Activated CD8-positive, alpha-beta memory T cell treated with anti-CD3 and anti-CD28 coated beads for 48 hours (primary cell): Measurements from ENCODE around the gene HNMT.
A peak's percentile ranks its signal among the peaks of the same experiment; 100 is the strongest.
"Not testable (repeated sequence)": the region's sequence is repeated elsewhere in the genome, so short reads cannot be mapped to it uniquely, and the experiment has no call there.

Source experiments
- DNase-seq, 3 experiments: peaks; one replicate each; pipeline ENCODE4 v3.0.0-alpha.2; 2020; ENCODE audit warnings: low read depth in 2 of 3, low spot score in 2 of 3

The HNMT gene

DNA sequence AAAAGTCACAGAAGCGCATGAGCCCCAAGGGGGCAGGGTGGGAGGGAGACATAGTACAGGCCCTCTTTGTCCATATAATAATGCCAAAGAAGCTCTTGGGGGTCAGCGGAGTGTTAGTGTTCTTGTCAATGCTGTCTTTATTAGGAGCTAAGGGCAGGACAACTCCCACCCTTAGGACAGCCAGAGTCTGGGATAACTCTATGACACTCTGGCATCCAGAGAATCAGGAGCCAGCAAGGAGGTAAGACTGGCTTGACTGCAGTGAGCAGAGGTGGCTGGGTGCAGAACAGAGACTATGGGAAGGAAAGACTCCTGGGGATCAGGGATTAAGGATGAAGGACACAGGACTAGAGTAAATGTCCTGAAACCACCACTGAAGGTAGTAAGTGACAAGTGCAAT lies 19.0 kb upstream of the HNMT start:
- DNase-seq = no peak

DNA sequence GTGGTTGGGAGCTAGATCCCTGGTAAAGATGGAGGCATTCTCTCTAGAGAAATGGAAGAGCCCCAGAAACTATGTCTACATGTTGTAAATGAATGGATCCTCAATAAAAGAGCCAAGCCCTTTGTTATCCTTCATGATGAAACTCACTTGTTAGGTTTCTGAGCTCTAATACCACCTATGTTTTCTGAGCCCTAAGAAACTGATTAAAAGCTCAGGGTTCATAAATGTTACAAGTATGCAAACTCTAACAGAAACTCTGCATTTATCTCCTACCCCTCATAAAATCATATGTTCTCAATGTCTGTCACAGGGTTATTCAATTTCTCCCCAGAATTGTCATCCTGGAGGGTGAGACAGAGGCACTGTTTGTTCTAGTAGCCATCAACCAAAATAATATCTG lies 18.0 kb upstream of the HNMT start:
- DNase-seq = no peak

DNA sequence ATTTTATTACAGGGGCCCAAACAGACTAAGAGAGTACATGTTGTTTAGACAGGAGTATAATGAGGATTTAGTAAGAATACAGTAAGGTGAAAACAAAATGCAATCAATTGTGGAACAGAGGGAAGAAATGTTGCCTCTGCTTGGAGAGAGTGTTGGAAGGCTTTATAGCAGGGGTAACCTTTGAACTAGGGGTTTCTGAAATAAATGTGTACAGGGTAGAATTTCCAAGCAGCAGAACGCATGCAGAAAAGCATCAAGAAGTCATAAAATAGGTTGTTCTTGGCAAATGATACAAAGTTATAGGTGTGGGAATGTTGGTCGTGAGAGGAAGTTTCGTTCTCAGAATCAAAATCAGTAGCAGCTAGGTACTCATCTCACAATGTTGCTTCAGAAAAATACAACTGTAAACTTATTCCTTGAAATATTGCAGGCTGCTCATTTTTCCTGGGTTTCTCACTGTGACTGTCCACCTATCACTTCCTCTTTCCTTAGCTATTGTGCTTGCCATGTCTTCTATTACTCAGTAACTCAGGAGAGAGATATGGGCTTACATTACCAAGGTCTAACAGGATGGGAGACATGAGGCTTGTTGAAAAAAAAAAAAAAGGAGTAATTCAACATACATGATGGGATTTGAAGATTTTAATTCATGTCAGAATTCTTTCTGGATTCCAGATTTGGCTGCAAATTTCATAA lies 17.1 kb upstream of the HNMT start:
- no peak for DNase-seq

DNA sequence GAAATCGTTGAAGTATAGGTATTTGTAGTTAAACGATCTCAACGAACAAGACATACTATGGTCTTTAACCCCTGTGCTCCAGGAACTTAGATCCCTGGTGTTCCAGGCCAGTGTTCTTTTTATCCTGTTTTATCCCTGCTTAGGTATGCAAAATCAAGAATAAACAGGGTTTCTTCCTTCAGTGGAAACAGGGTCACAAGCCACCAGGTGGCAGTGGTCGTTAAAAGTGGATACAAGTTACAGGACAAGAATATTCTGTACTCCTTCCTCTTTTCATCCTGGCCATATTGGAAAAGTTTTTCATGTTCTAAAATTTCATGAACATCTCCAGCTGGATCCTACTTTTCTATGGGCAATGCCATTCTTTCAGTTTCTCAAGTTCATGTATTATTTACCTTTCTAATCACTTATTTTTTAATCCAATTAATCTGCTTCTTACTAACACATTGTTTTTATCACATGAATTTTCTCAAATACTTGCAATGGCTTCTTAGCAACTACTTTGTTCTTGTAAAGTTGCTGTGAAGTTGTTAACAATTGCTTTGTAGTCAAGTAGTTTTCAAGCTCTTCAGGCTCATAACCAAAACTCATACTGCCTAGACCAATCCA lies 16.4 kb upstream of the HNMT start:
- DNase-seq = peak in 1 of 3 experiments; percentile 1

DNA sequence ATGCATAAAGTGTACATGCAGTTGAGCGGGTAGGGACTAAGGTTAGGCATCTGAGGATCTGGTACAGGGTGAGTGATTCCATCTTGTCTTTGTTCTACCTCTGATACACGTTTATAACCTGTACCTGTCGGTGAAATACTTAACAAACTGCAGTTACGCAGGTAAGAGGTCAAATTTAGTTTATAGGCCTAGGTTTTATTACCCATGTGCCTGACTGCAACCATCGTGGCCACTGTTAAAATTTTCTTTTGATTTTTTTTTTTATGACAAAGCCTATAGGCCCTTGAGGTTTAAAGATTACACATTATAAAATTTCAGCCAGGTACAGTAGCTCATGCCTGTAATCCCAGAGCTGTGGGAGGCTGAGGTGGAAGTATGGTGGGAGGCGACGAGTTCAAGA lies 15.4 kb upstream of the HNMT start:
- DNase-seq = no peak

DNA sequence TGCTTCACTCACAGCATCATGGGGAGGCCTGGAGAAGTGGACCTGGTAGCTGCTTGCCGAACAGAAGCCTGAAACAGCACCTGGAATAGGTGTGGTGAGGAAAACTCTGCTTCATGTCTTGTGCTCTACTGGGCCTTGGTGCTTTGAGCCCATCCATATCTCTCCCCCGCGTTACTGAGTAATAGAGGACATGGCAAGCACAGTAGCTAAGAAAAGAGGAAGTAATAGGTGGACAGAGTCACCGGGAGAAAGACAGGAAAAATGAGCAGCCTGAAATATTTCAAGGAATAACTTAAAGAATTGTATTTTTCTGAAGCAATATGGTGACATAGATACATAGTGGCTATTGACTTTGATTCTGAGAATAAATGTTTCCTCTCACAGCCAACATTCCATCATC lies 14.0 kb upstream of the HNMT start:
- DNase-seq = no peak

DNA sequence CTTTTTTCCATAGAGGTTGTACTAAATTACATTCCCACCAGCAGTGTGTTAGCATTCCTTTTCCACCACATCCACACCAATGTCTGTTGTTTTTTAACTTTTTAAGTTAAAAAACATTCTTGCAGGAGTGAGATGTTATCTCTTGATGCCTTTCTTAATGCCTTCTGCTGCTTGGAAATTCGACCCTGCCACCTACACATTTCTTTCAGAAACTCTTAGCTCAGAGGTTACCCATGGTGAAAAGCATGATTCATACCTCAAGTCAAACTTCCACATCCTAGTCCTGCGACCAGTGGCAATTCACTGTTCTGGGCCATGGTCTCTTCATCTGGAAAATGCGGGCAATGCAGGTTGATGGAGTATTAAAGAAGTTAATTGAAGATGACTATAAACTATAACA lies 12.7 kb upstream of the HNMT start:
- DNase-seq = no peak

DNA sequence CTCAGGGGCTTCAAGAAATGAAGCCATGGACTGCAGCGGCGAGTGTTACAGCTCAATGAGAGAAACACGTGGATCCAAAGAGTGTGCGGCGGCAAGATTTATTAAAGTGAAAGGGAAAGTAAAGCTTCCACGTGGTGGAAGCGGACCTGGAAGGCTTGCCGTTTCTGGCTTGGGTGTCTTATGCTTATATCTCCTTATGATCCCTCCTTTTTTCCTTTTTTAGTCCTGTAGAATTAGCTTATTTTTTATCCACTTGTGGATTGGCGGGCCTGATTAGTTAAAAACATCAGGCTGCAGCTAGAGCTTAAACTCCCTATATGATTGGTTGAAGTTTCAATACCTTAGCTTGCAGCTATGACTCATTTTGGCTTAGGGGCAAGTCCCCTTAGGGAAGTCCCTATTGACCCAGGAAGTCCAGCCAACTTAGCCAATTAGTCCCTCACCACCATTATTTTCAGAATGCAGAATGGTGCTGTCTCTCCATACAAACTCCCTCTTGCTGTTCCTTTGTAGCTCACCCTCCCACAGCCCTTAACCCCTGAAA lies 11.6 kb upstream of the HNMT start:
- no peak for DNase-seq

DNA sequence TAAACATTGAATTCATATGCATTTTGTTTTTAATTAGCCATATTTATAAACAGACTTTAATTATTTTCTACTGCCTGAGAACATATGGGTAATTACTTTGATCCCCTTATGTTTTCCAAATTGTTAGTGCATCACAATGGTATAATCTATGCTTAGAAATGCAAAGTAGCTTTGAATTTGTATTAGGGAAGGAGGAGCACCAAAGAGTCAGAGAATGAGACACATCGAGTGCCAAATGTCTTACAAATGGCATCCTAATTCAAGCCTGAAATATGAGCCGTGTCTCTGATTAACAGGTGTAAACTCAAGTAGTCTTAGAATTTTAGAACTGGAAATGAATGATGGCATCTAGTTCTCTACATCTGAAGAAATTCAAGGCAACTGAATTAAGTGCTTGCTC lies 8.7 kb upstream of the HNMT start:
- DNase-seq = no peak

DNA sequence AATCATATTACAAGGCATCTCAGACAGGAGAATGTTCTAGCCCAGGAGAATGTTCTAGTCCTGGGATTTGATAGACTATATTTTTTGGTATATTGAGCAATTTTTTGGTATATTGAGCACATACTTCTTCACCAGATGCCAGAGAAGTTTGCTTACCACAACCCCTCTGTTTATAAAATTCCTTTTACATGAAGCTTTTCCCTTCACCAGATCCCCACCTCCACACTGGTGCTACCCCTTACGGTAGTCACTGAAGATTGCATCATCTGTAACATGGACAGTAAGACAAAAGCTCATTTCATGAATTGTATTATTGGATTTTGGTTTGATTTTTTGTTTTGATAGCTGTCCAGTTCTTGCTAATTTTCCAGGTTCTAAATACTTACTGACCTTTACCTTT lies 7.2 kb upstream of the HNMT start:
- DNase-seq = no peak

DNA sequence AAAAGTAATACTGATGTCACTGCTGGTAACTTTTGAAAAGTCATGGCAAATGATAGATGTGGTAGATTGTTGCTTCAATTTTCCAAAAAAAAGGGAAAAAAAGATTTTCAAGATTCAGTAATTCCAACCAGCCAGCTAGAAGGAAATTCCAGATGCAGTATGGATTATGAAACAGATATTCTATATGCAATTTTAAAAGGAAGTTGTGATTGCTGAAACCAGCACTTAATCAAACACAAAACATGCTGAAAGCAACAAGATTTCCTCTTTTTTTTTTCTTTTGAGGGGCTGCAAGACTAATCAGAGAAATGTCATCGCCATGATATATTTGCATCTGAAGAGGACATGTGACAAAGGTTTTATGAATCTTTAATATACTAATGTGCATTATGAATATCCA lies 5.1 kb upstream of the HNMT start:
- no peak for DNase-seq

DNA sequence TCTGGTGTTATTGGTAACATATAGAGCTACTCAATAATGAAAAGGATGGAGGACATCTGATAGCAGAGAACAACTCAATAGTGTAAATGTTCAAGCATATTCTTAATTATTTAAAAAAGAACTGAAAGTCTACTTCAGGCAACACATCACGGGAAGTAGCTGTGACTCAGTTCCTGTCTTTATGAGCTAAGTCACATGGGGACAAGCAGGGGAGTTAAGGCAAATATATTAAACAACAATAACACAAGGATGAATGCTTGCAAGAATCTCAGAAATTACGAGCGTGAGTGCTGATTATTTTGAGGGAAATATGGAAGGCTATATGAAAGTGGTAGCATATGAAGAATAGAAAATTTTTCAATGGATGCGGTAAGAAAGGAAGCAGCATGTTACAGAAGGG lies 4.0 kb upstream of the HNMT start:
- no peak for DNase-seq

DNA sequence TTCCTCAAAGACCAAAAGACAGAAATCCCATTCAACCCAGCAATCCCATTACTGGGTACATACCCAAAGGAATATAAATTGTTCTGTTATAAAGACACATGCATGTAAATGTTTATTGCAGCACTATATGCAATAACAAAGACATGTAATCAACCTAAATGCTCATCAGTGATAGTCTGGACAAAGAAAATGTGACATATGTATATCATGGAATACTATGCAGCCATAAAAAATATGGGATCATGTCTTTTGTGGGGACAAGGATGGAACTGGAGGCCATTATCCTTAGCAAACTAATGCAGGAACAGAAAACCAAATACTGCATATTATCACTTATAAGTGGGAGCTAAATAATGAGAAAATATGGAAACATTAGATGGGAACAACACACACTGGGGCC lies 2.7 kb upstream of the HNMT start:
- DNase-seq = no peak

DNA sequence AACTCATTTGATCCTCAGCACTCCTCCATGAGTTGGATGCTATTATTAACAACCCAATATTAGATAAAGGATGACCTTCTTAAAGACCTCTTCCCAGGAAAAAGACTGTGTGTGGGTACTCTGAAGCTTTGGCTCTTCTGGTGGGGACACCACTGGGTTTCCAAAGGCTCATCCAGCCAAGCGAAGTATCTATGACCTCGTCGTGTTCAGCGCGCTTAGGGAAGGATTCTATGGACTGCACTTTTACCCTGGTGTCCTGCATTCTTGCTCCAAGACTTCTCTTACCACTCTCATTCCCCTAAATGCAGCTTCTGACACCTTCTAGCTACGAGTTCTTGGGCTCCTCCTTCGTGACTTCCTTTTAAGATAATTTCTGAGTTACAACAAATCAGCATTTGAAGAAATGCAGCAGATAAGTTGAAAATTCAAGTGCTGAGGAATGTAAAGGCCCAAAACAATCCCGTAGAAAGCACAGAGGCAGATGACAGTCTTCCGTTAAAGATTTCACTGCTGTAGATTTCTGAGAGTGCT lies 673 bp upstream of the HNMT start:
- DNase-seq = no peak

DNA sequence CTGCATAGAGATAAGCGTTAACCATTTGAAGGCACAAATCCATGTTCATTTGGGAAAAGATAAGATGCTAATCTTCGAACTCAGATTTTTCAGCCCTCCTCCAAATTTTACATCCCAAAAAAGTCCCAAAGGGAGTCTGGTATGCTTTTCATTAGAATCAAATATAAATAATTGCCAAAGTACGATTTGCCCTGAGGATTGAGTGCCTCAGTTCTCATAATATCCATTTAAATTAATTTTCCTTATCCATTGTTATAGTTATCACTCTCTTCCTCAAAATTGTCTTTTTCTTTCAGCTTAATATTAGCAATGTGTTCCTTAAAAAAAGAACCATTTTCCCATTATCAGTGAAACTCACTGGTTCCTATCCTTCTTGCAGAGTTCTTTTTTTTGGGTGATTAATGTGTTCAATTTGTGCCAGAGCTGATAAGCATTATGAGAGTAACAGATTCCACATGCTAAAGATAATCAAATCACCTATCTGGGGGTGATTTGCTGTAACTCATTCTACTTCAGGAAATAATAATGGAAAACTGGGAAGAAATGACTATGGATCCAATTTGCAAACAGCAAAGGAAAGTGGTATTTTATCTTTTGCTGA lies 686 bp downstream of the HNMT start:
- DNase-seq = no peak

DNA sequence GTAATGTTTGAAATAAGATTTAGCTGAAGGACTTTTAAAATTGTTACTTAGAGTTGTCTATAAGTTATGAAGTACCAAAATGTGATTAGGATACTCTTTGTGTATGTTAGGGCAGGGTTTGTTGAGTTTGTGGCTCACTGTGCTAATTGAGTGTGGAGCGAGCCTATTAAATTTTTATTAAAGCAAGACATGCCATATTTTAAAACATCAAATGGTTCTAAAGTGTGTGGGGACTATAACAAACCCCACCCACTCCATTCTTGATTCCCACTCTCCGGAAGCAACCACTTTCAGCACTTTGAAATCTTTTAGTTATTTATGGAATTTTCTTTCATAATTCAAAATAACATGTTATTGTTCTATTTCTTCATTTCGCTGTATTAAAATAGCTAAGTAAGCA lies 1.8 kb downstream of the HNMT start:
- no peak for DNase-seq

DNA sequence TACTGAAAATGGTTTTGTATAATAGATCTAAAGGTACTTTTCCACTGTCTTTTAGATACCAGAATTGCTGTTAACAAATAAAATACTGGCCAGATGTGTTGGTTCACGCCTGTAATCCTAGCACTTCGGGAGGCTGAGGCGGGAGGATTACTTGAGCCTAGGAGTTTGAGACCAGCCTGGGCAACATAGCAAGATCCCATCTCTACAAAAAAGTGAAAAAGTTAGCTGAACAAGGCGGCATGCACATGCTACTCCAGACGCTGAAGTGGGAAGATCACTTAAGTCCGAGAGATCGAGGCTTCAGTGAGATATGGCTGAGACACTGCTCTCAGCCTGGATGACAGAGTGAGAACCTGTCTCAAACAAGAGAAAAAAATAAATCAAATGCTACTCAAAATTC lies 2.8 kb downstream of the HNMT start:
- no peak for DNase-seq

DNA sequence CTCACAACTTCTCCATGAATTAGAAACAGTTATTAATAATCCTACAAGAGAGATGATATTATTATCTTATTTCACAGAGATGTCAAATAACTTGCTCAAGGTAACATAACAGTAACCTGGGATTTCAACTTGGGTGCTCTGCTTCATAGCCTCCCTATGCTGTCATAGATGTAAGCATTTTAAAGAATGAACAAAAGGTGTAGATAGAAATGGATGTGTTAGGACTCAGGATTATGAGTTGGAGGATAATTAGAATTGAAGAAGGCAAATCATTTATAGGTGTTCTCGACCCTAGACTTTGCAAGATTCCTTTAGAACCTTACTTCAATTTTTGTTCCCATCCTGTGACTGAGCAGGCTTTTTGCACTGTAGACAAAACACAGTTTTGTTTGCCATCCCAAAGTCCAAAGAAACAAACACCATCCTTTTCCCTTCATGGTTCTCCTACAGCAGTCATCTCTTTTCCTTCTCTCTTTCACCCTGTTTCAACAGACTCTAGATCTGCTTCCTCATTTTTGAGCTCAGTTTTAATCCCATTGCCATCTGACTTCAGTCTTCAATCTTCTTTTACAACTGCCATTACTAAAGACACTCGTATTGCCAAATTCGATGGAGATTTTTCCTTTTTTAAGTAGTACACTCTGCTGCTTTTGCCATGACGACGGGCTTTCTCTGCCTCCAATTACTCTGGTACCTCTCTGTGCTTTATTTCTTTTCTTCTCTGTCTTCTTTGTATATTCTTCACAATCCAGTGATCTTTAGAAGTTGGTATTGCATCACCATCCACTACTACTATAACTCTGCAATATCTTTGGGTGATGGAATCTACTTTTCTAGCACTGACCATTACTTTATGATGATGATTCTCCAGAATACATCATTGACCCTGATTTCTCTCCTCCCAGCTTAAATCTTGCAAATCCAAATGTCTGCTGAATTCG lies 4.5 kb downstream of the HNMT start:
- no peak for DNase-seq

DNA sequence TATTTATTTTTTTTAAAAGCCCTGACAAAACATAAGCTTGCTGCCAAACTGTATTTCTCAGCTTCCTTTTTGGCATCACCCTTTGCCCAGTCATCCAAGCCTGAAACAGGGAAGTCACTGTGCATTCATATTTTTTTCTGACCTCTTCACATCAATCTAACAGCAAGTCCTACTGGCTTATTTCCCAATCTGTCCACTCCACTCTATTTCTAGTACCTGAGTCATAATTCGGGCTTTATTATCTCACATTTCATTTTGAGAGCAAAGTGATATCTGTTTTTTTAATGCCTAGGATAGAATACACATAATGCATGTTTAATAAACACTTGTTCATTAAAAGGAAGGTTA lies 5.1 kb downstream of the HNMT start:
- DNase-seq = no peak

DNA sequence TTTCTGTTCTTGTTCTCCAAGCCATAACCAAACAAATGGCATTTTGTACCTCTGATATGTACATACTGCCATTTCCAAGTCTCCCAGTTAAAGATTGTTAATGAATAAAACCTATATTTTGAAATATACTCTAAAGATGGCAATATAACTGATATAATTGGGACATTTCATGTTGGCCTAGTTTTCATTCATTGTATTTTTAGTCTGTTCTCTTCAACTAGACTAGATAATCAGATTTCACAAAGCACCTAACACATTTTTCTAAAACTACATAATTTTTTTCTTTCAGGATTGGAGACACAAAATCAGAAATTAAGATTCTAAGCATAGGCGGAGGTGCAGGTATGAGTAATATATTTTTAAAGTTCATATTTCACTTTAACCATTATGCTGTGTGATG lies 5.6 kb downstream of the HNMT start:
- DNase-seq = no peak

DNA sequence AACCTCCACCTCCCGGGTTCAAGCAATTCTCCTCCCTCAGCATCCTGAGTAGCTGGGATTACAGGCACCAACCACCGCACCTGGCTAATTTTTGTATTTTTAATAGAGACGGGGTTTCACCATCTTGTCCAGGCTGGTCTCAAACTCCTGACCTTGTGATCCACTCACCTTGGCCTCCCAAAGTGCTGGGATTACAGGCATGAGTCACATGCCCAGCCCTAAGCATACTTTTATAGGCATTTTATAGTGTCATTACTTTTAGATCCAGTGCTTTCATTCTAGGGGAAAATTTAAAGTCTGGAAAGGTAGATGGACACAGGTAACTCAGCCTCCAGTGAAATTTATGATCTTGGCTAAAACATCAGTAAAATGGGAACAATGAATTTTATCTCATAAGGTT lies 7.0 kb downstream of the HNMT start:
- not testable (repeated sequence) for DNase-seq
